SK-N-SH treated with all-trans-retinoic acid at 6 μM for 48 hours (cell line): Measurements from ENCODE around the gene COL6A2.

ENCODE experiments used
- ARNTL ChIP-seq: fragments of 450-650 bp; formaldehyde crosslinking; IDR thresholded peaks from 2 replicates; pipeline ENCODE4 v1.5.0; 2020; ENCODE audit warnings: low read depth, mild to moderate bottlenecking, moderate library complexity, borderline replicate concordance
- ESRRG ChIP-seq: fragments of 250-450 bp; sonication (Bioruptor Pico); IDR thresholded peaks from 2 replicates; pipeline ENCODE4 v1.6.1; 2021; ENCODE audit warnings: mild to moderate bottlenecking
- PATZ1 ChIP-seq: fragments of 250-450 bp; sonication (Bioruptor Pico); IDR thresholded peaks from 2 replicates; pipeline ENCODE4 v1.8.0; 2020; ENCODE audit warnings: mild to moderate bottlenecking, moderate library complexity, borderline replicate concordance
- PPARA ChIP-seq: fragments of 250-450 bp; sonication (Bioruptor Pico); IDR thresholded peaks from 2 replicates; pipeline ENCODE4 v1.5.0; 2020; ENCODE audit warnings: mild to moderate bottlenecking, borderline replicate concordance
- RARB ChIP-seq: fragments of 250-450 bp; sonication (Bioruptor Pico); IDR thresholded peaks from 2 replicates; pipeline ENCODE4 v1.8.0; 2021; ENCODE audit warnings: mild to moderate bottlenecking, moderate library complexity
- ZFP3 ChIP-seq: fragments of 250-450 bp; sonication (Bioruptor Pico); IDR thresholded peaks from 2 replicates; pipeline ENCODE4 v1.5.0; 2020; ENCODE audit warnings: mild to moderate bottlenecking, moderate library complexity
- ZFP30 ChIP-seq: fragments of 450-650 bp; formaldehyde crosslinking; IDR thresholded peaks from 2 replicates; pipeline ENCODE4 v1.5.0; 2022; ENCODE audit warnings: mild to moderate bottlenecking, moderate library complexity
- ZNF565 ChIP-seq: fragments of 450-650 bp; formaldehyde crosslinking; conservative IDR thresholded peaks from 2 replicates; pipeline ENCODE4 v1.5.0; 2020; ENCODE audit warnings: low read depth, mild to moderate bottlenecking, moderate library complexity

GRCh38 chr21:46145840-46146691 is 48.2 kb downstream of the COL6A2 start:
- TF ChIP-seq ZNF565 (CRISPR knock-in tag) (no peak), ZFP30 (CRISPR knock-in tag) (no peak), RARB (CRISPR knock-in tag) (no peak), ESRRG (CRISPR knock-in tag) (no peak), ZFP3 (CRISPR knock-in tag) (no peak), PPARA (CRISPR knock-in tag) (no peak), ARNTL (CRISPR knock-in tag) (no peak), PATZ1 (CRISPR knock-in tag) (no peak)
